ENCODE data around the gene TMEM205. TPM values are rescaled to one million over a fixed set of nuclear protein-coding genes. Genes with fewer than 3 reads are reported as not detected.
A peak's percentile ranks its signal among the peaks of the same experiment; 100 is the strongest.

Gene TMEM205
- total RNA-seq, 3 donors from 2014 or later = 33.5 to 38.9 (median 33.7) TPM

DNA sequence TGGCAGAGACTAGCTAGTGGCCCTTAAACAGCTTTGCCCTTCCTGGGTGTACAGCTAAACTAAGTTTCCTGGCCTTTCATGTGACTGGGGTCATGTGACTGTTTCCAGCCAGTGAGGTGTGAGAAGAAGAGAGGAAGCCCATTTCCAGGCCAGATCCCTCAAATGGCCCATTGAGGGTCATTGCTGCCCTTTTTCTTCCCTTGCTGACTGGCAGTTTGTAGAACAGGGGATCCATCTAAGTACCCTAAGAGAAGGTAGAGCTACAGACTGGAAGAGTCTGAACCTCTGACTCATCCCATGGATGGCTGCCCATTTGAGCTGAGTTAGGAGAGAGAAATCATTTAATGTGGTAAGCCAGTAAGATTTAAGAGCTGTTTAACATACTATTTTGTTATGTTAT is 31.2 kb upstream of the TMEM205 start:
- no peak for ATAC-seq
- H3K27me3 Mint-ChIP-seq (ENCODE audit: low read depth) = peaks cover 8% of the 10 kb centered on the region
- H3K36me3 Mint-ChIP-seq (ENCODE audit: insufficient read depth) = peaks cover 8% of the 10 kb centered on the region
- H3K9me3 Mint-ChIP-seq = no peaks in the 10 kb centered on the region
- no peak for DNase-seq
- H3K4me1 Mint-ChIP-seq (ENCODE audit: low read depth) = peaks cover 52% of the 10 kb centered on the region
- peak overlapping the region; percentile 67 for H3K4me3 Mint-ChIP-seq

DNA sequence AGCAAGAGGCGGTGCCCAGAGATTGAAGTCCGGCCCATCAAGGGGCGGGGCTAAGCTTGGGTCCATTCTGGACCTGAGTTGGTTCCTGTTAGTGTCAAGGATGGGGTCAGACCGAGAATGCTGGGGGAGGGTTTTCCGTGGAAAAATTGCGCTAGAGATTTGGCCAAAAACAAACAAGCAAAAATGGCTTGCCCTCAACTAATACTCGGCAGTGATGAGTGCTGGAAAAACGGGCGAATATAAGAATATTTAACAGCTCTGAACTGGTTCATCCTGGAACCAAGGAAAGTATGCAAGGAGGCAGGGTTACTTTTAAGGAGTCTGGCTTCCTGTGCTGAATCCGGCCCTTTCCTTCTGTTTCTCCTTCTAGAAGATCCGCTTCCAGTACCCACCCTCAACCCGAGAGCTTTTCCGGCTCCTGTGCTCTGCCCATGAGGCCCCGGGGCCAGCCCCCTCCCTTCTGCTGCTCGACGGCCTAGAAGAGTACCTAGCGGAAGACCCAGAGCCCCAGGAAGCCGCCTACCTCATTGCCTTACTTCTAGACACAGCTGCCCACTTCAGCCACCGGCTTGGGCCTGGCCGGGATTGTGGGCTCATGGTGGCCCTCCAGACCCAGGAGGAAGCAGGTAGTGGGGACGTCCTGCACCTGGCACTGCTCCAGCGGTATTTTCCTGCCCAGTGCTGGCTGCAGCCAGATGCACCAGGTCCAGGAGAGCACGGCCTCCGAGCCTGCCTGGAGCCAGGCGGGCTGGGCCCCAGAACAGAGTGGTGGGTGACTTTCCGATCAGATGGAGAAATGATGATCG is 29.3 kb upstream of the TMEM205 start:
- ATAC-seq (peak; percentile 13 to 21), DNase-seq (peak; percentile 51)
- H3K4me1 Mint-ChIP-seq (ENCODE audit: low read depth) = peaks cover 37% of the 10 kb centered on the region

DNA sequence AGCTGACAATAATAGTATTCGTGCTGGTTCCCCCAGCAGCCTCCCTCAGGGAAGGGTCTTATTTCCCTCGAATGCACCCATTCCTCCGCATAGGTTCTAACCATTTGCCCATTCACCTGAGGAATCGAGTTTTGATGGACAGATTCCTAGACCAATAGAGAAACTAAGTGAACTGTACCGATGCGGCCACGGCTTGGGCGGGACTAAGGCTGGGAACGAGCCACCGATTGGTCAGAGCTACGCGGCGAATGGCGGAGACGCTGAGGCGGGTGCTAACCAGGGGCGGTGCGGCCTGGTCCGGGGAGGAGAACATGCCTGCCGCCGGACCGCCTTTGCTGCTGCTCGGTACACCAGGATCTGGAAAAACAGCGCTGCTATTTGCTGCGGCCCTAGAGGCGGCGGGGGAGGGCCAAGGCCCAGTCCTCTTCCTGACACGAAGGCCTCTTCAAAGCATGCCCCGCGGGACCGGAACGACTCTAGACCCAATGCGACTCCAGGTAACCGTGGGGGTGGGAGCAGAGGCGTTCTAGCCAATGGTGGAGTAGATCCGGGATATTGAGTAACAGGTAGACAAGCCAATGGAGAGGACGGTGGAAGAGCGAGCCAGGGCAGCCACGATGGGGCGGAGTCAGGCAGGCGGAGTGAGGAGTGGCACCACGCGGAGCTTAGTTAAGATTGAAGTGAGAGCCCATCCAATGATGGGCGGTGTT is 28.5 kb upstream of the TMEM205 start, which contains the start of gene SWSAP1:
SWSAP1 (plus strand) TSS at position 234 of the 710 bp plus-strand sequence; CDS start at position 249, 15 bp downstream.
- ATAC-seq (peak; percentile 93 to 95), DNase-seq (peak; percentile 93)
- H3K36me3 Mint-ChIP-seq (ENCODE audit: insufficient read depth) = peaks cover 13% of the 10 kb centered on the region
- H3K4me1 Mint-ChIP-seq (ENCODE audit: low read depth) = peaks cover 30% of the 10 kb centered on the region
- no peaks in the 10 kb centered on the region for H3K27me3 Mint-ChIP-seq (ENCODE audit: low read depth)
- no peaks in the 10 kb centered on the region for H3K9me3 Mint-ChIP-seq
- H3K4me3 Mint-ChIP-seq = no peak within 1 kb of the TSS

More for the DNA sequence above, 29.3 kb upstream of the TMEM205 start:
- Mint-ChIP-seq H3K27me3 (ENCODE audit: low read depth) (no peaks in the 10 kb centered on the region), H3K4me3 (no peak overlapping the region), H3K9me3 (no peaks in the 10 kb centered on the region), H3K36me3 (ENCODE audit: insufficient read depth) (peaks cover 12% of the 10 kb centered on the region)

DNA sequence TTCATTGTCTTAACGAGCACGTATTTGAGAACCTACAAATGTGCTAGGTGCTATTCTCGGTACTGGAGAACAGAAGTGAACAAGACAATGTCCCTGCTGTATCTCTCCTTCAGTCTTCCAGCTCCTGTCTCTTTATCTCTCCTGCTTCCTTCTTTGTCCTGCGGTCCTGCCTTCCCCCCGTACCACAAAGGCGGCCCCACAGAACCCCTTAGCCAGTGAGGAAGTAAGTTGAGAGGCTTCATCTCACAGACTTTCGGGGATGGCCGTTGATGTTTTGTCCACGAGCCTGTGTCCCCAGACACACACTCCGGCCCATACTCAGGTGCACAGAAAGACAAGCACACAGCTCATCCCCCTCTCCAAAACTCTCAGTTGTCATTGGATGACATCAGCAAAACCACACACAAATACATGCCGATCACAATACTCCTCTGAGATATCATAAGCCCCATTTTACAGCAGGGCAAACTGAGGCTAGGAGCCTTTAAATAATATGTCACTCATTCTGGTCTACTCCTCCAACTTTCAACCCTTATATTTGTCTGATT is 27.9 kb upstream of the TMEM205 start:
- Mint-ChIP-seq H3K27me3 (ENCODE audit: low read depth) (no peaks in the 10 kb centered on the region), H3K9me3 (no peaks in the 10 kb centered on the region), H3K36me3 (ENCODE audit: insufficient read depth) (peaks cover 18% of the 10 kb centered on the region), H3K4me1 (ENCODE audit: low read depth) (peaks cover 30% of the 10 kb centered on the region), H3K4me3 (no peak overlapping the region)
- DNase-seq (no peak), ATAC-seq (no peak)

DNA sequence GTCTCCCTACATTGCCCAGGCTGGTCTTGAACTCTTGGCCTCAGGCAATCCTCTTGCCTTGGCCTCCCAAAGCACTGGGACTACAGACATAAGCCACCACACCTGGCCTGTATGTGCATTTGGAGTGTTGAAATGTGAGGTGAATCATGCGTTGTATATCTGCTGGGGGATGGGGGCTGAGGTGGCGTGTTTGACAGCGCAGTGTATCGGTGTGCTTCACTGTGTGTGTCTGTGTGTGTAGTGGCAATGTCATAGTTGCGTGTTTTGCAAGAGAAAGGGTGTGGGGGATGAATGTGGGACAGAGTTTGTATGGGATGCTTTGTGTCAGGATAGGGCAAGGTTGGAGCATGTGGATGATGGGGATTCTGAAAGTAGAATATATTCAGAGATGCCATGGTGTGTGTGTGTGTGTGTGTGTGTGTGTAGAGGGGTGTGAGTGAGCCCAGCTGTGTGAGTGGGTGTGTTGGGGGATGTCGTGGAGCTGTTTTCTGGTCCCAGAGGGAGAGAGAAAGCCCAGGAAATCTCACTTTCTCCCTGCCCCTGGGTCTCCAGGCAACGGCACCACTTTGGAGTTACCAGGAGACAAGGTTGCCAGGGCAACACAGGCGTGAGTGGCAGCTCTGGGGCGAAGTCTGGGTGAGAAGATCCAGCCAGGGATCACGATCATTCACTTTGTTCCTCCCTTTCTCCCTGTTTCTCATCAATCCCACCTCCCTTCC is 27.3 kb upstream of the TMEM205 start:
- ATAC-seq (no peak), DNase-seq (no peak)
- no peaks in the 10 kb centered on the region for H3K27me3 Mint-ChIP-seq (ENCODE audit: low read depth)
- no peaks in the 10 kb centered on the region for H3K9me3 Mint-ChIP-seq
- peaks cover 25% of the 10 kb centered on the region for H3K4me1 Mint-ChIP-seq (ENCODE audit: low read depth)
- H3K4me3 Mint-ChIP-seq = peak overlapping the region; percentile 14
- H3K36me3 Mint-ChIP-seq (ENCODE audit: insufficient read depth) = peaks cover 20% of the 10 kb centered on the region

DNA sequence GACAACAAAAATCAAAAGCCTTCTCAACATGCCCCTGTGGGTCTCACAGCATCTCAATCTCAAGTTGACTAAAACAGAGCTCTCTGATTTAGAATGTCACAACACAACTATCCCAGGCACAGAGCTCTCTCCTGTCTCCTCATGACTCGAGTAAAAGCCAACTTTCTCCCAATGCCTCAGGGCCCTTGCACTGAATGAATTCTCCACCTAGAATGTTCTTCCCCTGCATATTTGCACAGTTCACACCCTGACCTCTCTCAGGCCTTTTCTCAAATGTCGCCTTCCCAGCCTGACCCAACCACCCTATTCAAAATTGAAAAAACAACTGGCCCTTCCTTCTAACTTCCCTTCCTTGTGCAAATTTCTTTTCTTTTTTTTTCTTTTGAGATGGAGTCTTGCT is 24.7 kb upstream of the TMEM205 start:
- no peak for ATAC-seq
- H3K36me3 Mint-ChIP-seq (ENCODE audit: insufficient read depth) = peaks cover 15% of the 10 kb centered on the region
- no peaks in the 10 kb centered on the region for H3K27me3 Mint-ChIP-seq (ENCODE audit: low read depth)
- no peaks in the 10 kb centered on the region for H3K9me3 Mint-ChIP-seq
- H3K4me1 Mint-ChIP-seq (ENCODE audit: low read depth) = peaks cover 6% of the 10 kb centered on the region
- H3K4me3 Mint-ChIP-seq = no peak overlapping the region
- no peak for DNase-seq

DNA sequence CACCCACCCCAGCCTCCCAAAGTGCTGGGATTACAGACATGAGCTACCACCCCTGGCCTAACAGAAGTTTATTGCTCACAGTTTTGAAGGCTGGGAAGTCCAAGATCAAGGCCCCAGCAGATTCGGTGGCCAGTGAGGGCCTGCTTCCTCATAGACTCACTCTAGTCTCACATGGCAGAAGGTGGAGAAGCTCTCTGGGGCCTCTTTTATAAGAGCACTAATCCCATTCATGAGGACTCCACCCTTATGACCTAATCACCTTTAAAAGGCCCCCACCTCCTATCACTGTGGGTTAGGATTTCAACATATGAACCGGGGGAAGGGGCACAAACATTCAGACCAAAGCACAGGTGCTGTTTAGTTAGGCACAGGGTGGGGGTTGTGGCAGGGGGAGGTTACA is 21.5 kb upstream of the TMEM205 start:
- Mint-ChIP-seq H3K27me3 (ENCODE audit: low read depth) (no peaks in the 10 kb centered on the region), H3K36me3 (ENCODE audit: insufficient read depth) (peaks cover 18% of the 10 kb centered on the region), H3K4me1 (ENCODE audit: low read depth) (no peaks in the 10 kb centered on the region), H3K9me3 (no peaks in the 10 kb centered on the region), H3K4me3 (no peak overlapping the region)
- ATAC-seq (no peak), DNase-seq (no peak)

DNA sequence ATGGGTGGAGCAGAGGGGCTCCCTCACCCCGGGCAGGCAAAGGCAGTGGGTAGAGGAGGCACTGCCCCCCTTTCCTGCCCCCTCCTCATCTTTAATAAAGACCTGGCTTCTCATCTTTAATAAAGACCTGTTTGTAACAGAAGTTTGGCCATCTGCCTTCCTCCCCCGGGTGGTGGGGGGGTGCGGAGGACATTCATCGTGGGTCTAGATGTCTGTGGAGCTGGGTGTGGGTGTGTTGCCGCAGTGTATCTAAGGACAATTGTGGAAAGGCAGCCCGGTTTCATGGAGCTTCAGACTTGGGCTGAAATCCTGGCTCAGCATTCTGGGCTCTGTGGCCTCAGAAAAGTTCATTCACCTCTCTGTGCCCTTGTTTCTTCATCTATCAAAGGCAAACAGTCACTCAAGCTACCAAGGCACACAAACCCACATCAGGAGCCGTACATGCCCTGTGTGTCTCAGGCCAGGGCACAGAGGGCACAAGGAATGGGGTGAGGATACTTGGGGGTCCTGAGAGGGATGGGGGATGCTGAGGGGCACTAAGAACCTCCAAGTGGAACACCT is 19.6 kb upstream of the TMEM205 start:
- H3K27me3 Mint-ChIP-seq (ENCODE audit: low read depth) = no peaks in the 10 kb centered on the region
- H3K36me3 Mint-ChIP-seq (ENCODE audit: insufficient read depth) = peaks cover 14% of the 10 kb centered on the region
- no peaks in the 10 kb centered on the region for H3K4me1 Mint-ChIP-seq (ENCODE audit: low read depth)
- H3K4me3 Mint-ChIP-seq = no peak overlapping the region
- H3K9me3 Mint-ChIP-seq = no peaks in the 10 kb centered on the region
- no peak for ATAC-seq
- DNase-seq = no peak

DNA sequence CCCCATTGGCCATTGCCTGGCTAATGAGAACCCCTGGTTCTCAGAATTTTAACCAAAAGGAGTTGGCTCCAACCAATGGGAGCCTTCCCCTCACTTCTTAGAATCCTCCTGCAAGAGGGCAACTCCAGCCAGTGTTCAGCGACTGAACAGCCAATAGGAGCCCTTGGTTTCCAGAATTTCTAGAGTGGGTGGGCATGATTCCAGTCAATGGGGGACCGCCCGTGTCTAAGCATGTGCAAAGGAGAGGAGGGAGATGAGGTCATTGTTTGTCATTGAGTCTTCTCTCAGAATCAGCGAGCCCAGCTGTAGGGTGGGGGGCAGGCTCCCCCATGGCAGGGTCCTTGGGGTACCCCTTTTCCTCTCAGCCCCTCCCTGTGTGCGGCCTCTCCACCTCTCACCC is 18.9 kb upstream of the TMEM205 start:
- Mint-ChIP-seq H3K4me1 (ENCODE audit: low read depth) (no peaks in the 10 kb centered on the region), H3K9me3 (no peaks in the 10 kb centered on the region), H3K36me3 (ENCODE audit: insufficient read depth) (peaks cover 14% of the 10 kb centered on the region), H3K4me3 (no peak overlapping the region), H3K27me3 (ENCODE audit: low read depth) (no peaks in the 10 kb centered on the region)
- DNase-seq = no peak
- ATAC-seq = no peak

DNA sequence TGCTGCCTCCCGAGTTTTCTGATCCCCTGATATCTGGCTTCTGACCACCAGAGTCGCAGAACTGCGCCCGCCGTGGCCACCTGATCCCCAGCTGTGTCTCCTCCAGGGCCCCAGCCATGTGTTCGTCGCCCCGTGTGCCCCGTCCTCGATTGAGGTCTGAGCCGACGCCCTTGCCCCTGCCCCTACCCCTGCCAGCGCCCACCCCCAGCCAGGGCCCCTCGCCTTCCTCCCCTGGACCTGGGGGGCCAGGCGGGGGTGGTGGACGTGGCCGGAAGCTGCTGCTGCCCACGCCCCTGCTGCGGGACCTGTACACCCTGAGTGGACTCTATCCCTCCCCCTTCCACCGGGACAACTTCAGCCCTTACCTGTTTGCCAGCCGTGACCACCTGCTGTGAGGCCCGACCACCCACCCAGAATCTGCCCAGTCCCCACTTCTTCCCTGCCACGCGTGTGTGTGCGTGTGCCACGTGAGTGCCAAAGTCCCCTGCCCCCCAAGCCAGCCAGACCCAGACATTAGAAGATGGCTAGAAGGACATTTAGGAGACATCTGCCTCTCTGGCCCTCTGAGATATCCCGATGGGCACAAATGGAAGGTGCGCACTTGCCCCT is 18.3 kb upstream of the TMEM205 start:
- no peaks in the 10 kb centered on the region for H3K27me3 Mint-ChIP-seq (ENCODE audit: low read depth)
- peaks cover 11% of the 10 kb centered on the region for H3K36me3 Mint-ChIP-seq (ENCODE audit: insufficient read depth)
- DNase-seq (no peak), ATAC-seq (no peak)
- no peaks in the 10 kb centered on the region for H3K4me1 Mint-ChIP-seq (ENCODE audit: low read depth)
- no peak overlapping the region for H3K4me3 Mint-ChIP-seq
- no peaks in the 10 kb centered on the region for H3K9me3 Mint-ChIP-seq

DNA sequence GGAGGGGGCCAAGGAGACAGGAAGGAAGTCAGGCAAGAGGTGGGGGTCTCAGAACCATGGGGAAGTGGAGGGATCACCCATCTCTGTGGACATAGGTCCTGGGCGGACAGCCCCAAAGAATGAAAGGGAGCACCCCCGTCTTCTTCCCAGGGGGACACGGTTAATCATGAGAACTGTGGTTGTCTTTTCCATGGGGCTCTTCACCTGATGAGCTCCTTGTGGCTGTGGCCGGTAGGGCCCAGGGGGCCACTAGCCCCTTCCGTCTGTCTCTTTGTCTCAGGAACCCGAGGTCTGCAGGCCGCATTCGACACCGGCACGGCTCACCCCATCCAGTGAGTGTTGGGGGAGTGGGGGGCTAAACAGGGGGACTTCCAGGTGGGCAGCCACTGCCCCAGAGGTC is 17.8 kb upstream of the TMEM205 start:
- ATAC-seq = no peak
- no peaks in the 10 kb centered on the region for H3K4me1 Mint-ChIP-seq (ENCODE audit: low read depth)
- H3K9me3 Mint-ChIP-seq = no peaks in the 10 kb centered on the region
- peaks cover 7% of the 10 kb centered on the region for H3K36me3 Mint-ChIP-seq (ENCODE audit: insufficient read depth)
- no peak for DNase-seq
- H3K4me3 Mint-ChIP-seq = no peak overlapping the region
- H3K27me3 Mint-ChIP-seq (ENCODE audit: low read depth) = no peaks in the 10 kb centered on the region

DNA sequence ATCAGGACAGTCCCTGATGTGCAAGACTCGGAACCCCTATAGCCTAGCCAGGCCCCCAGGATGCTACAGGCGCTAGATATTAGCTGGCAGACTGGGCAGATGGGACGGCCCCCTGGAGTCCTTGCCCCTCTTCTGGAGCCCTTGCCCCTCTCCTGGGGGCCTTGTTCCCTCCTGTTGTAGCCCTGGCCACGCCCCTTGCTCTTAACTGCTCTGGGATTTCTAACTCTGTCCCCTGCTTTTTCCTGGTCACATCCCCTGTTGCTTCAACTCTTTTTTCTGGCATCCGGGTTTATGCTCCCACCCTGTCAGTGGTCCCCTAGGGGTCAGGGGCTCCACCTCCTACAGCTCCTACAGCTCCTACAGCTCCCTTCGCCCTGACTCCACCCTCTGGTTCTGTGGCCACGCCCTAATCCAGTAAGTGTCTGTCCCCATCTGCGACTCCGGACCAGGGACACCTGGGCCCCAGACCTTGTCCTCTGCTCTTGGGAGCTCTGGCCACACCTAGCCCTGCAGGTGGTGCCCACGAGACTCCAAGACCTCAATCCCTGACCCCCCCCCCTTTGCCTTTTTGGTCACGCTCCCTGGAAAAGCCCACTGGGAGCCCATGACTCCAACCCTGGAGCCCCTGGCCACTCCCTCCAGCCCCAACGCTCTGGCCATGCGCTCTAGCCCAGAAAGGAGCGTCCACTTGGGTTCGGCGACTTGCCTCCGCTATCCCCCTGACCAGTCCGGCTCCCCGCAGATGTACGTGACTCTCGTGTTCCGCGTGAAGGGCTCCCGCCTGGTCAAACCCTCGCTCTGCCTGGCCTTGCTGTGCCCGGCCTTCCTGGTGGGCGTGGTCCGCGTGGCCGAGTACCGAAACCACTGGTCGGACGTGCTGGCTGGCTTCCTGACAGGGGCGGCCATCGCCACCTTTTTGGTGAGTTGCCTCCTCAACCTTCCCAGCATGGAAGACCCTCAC is 16.0 kb upstream of the TMEM205 start:
- ATAC-seq (peak in 1 of 2 donors; percentile 10), DNase-seq (no peak)
- H3K4me1 Mint-ChIP-seq (ENCODE audit: low read depth) = no peaks in the 10 kb centered on the region
- H3K9me3 Mint-ChIP-seq = no peaks in the 10 kb centered on the region
- H3K36me3 Mint-ChIP-seq (ENCODE audit: insufficient read depth) = peaks cover 3% of the 10 kb centered on the region
- H3K27me3 Mint-ChIP-seq (ENCODE audit: low read depth) = no peaks in the 10 kb centered on the region
- H3K4me3 Mint-ChIP-seq = no peak overlapping the region
